Measurements from ENCODE around the gene SLC7A5. TPM values are rescaled to one million over a fixed set of nuclear protein-coding genes. Genes with fewer than 3 reads are reported as not detected.
"Not testable (repeated sequence)": the region's sequence is repeated elsewhere in the genome, so short reads cannot be mapped to it uniquely, and the experiment has no call there.

Gene SLC7A5
- total and polyA plus RNA-seq, 2 donors (not counting 3 experiments of a cell fraction or from before 2014, with no cell fraction given): 14.1 to 29.2 TPM

DNA sequence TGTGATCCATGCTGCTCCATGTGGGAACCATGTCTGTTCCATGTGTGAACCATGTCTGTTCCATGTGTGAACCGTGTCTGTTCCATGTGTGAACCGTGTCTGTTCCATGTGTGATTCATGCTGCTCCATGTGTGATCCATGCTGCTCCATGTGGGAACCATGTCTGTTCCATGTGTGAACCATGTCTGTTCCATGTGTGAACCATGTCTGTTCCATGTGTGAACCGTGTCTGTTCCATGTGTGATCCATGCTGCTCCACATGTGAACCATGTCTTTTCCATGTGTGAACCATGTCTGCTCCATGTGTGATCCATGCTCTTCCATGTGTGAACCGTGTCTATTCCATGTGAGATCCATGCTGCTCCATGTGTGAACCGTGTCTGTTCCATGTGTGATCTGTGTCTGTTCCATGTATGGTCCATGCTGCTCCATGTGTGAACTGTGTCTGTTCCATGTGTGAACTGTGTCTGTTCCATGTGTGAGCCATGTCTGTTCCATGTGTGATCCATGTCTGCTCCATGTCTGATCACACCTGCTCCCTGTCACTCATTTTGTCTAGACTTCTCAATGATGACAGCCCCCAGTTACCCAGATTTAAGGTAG lies 10.2 kb upstream of the SLC7A5 start:
- CTCF ChIA-PET; FAIRE-seq; H2AFZ ChIP-seq (ENCODE audit: low read depth, low read length); intact Hi-C loops (cut with micrococcal nuclease); H3K9ac ChIP-seq (replicated peaks; ENCODE audit: extremely low read depth, insufficient read depth, low read length); H3K9me1 ChIP-seq (replicated peaks; ENCODE audit: control insufficient read depth, extremely low read depth, insufficient read depth, low read length); H3K36me3 ChIP-seq (ENCODE audit: control insufficient read depth in 2 of 2, extremely low read depth in 1 of 2, insufficient read depth in 2 of 2, low read length in 2 of 2); H3K9me3 ChIP-seq (replicated peaks; ENCODE audit: control insufficient read depth, insufficient read depth, low read length); H3K27me3 ChIP-seq (ENCODE audit: control insufficient read depth in 2 of 2, insufficient read depth in 2 of 2, low read length in 2 of 2); H3K4me1 ChIP-seq (ENCODE audit: control insufficient read depth, extremely low read depth, insufficient read depth, low read length); dilution Hi-C loops (cut with MboI; ENCODE audit: extremely low pct_ligation_motif_present, low sequenced_read_pairs); H3K4me3 ChIP-seq (replicated peaks in 1 of 3; ENCODE audit: insufficient read depth in 1 of 3, low read depth in 1 of 3, low read length in 3 of 3); BruUV-seq (replicated peaks); DNase-seq (ENCODE audit: low read depth, low spot score); H4K20me1 ChIP-seq (replicated peaks; ENCODE audit: control insufficient read depth, extremely low read depth, insufficient read depth, low read length); H3K27ac ChIP-seq (ENCODE audit: insufficient read depth, low read depth, low read length); H3K79me2 ChIP-seq (ENCODE audit: control insufficient read depth, insufficient read depth, low read length); POLR2A ChIA-PET; H3K4me2 ChIP-seq (ENCODE audit: insufficient read depth, low read length): not testable (repeated sequence)

DNA sequence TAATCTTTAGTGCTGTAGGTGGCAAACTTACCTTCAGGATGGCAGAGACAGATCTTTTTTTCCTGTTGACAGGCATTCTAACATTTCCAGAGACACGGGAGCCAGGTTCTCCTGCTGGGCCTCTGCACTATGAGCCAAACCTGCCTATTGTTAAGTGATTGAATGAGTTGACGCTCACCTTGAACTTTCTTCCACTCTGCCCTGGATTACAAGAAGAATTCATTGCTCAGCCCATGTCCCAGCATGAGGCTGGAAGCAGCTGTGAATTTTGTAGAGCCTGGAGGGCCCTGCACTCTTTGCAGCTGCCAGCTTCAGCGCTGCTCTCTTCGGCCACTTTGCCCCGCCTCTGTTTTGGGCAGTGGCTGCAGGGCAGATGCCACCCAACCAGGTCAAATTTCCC lies 9.4 kb upstream of the SLC7A5 start:
- Histone ChIP-seq H3K4me2 (ENCODE audit: insufficient read depth, low read length) (no peak overlapping the region), H3K27ac (ENCODE audit: insufficient read depth, low read depth, low read length) (no peak overlapping the region), H3K9me1 (replicated peaks; ENCODE audit: control insufficient read depth, extremely low read depth, insufficient read depth, low read length) (no peaks in the 10 kb centered on the region), H4K20me1 (replicated peaks; ENCODE audit: control insufficient read depth, extremely low read depth, insufficient read depth, low read length) (no peaks in the 10 kb centered on the region), H2AFZ (ENCODE audit: low read depth, low read length) (no peak overlapping the region), H3K27me3 (ENCODE audit: control insufficient read depth in 2 of 2, insufficient read depth in 2 of 2, low read length in 2 of 2) (peaks cover 7 to 9% of the 10 kb centered on the region in 2 experiments), H3K9me3 (replicated peaks; ENCODE audit: control insufficient read depth, insufficient read depth, low read length) (no peaks in the 10 kb centered on the region), H3K4me3 (replicated peaks in 1 of 3; ENCODE audit: insufficient read depth in 1 of 3, low read depth in 1 of 3, low read length in 3 of 3) (no peak overlapping the region), H3K9ac (replicated peaks; ENCODE audit: extremely low read depth, insufficient read depth, low read length) (no peak overlapping the region), H3K36me3 (ENCODE audit: control insufficient read depth in 2 of 2, extremely low read depth in 1 of 2, insufficient read depth in 2 of 2, low read length in 2 of 2) (no peaks in the 10 kb centered on the region), H3K79me2 (ENCODE audit: control insufficient read depth, insufficient read depth, low read length) (no peaks in the 10 kb centered on the region), H3K4me1 (ENCODE audit: control insufficient read depth, extremely low read depth, insufficient read depth, low read length) (no peaks in the 10 kb centered on the region)
- DNase-seq (ENCODE audit: low read depth, low spot score) (no peak), FAIRE-seq (no peak)
- dilution Hi-C loops (cut with MboI; ENCODE audit: extremely low pct_ligation_motif_present, low sequenced_read_pairs) (no loop called here), intact Hi-C loops (cut with micrococcal nuclease) (no loop called here)
- ChIA-PET POLR2A (no interaction called here), CTCF (no interaction called here)
- TF ChIP-seq, protein P1, sequence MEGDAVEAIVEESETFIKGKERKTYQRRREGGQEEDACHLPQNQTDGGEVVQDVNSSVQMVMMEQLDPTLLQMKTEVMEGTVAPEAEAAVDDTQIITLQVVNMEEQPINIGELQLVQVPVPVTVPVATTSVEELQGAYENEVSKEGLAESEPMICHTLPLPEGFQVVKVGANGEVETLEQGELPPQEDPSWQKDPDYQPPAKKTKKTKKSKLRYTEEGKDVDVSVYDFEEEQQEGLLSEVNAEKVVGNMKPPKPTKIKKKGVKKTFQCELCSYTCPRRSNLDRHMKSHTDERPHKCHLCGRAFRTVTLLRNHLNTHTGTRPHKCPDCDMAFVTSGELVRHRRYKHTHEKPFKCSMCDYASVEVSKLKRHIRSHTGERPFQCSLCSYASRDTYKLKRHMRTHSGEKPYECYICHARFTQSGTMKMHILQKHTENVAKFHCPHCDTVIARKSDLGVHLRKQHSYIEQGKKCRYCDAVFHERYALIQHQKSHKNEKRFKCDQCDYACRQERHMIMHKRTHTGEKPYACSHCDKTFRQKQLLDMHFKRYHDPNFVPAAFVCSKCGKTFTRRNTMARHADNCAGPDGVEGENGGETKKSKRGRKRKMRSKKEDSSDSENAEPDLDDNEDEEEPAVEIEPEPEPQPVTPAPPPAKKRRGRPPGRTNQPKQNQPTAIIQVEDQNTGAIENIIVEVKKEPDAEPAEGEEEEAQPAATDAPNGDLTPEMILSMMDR (IDR thresholded peaks at IDR 0.05; ENCODE audit: extremely low read depth in 1 of 2, insufficient read depth in 1 of 2, low read depth in 1 of 2, low read length in 2 of 2): no peak
- TF ChIP-seq MYC (IDR thresholded peaks at IDR 0.05; ENCODE audit: low read depth, low read length) (no peak), JUN (IDR thresholded peaks at IDR 0.05; ENCODE audit: borderline replicate concordance, insufficient read depth, insufficient read length, low read depth) (no peak), POLR2A (IDR thresholded peaks at IDR 0.05; ENCODE audit: low read depth, low read length) (no peak), FOS (IDR thresholded peaks at IDR 0.05; ENCODE audit: borderline replicate concordance, insufficient read depth, low read length) (no peak), EZH2 (IDR thresholded peaks at IDR 0.05; ENCODE audit: borderline replicate concordance, low read depth, low read length, severe bottlenecking) (no peak), POLR2AphosphoS5 (IDR thresholded peaks at IDR 0.05; ENCODE audit: insufficient read depth, low read depth, low read length) (no peak), GATA2 (IDR thresholded peaks at IDR 0.05; ENCODE audit: insufficient read depth, insufficient read length, low read depth, low read length) (no peak)
- TF ChIP-seq, protein P2, sequence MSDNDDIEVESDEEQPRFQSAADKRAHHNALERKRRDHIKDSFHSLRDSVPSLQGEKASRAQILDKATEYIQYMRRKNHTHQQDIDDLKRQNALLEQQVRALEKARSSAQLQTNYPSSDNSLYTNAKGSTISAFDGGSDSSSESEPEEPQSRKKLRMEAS (IDR thresholded peaks at IDR 0.05; ENCODE audit: insufficient read depth, insufficient read length): no peak
- no TSS peak for BruUV-seq (replicated peaks)
